ENCODE data around the gene RBBP6. TPM values are rescaled to one million over a fixed set of nuclear protein-coding genes. Genes with fewer than 3 reads are reported as not detected.

RBBP6 gene
- total and polyA plus RNA-seq, 9 of the 15 experiments (the other 6 are each of a cell fraction or from before 2014, with no cell fraction given) = 19.2 to 76.6 (median 42.7) TPM

DNA sequence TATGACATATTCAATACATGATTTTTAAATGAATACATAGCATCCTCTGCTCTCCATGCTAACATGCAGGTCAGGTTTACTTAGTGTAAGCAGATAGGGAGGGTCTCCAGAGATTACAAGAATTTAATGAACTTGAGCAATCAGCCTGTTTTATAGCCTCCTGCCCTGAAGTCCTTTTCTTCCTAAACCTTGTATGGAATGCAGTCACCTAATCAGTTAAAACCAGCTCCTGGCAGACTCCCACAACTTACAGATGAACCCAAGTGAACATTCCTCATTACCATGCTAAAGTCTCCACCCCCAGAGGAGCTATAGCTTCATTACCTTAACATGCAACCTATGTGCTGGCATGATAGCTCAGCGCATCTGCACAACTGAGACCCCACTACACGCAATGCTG, 48.5 kb upstream of the RBBP6 start:
- WGBS (ENCODE audit: insufficient coverage, low coverage, missing lambda C conversion rate) = 0% methylated on average over 2 of the region's 2 CpGs
- intact Hi-C loops (cut with micrococcal nuclease) = loop anchor here (10.0 kb wide), 1 partner anchor 156 kb away; no protein-coding TSS in a partner anchor
- Histone ChIP-seq H3K9ac (ENCODE audit: insufficient read depth in 1 of 2, low read depth in 2 of 2, low read length in 2 of 2) (no peak overlapping the region), H3K27me3 (ENCODE audit: control insufficient read depth in 2 of 2, insufficient read depth in 2 of 2, low read length in 2 of 2) (peaks cover 15 to 22% of the 10 kb centered on the region in 2 experiments), H3K4me2 (ENCODE audit: insufficient read depth, low read length) (no peak overlapping the region), H3K4me1 (replicated peaks in 1 of 2; ENCODE audit: control insufficient read depth in 2 of 2, insufficient read depth in 2 of 2, low read length in 2 of 2) (peaks cover 0 to 3% of the 10 kb centered on the region in 2 experiments; a peak in 1 of 5 replicates), H3K27ac (ENCODE audit: extremely low read depth, low read depth, low read length) (no peak overlapping the region), H2AFZ (ENCODE audit: low read depth, low read length) (no peak overlapping the region), H3K36me3 (ENCODE audit: control insufficient read depth, insufficient read depth, low read length) (no peaks in the 10 kb centered on the region), H3K4me3 (no peak overlapping the region), H3K79me2 (ENCODE audit: control insufficient read depth, insufficient read depth, low read length) (no peaks in the 10 kb centered on the region), H3K9me1 (ENCODE audit: control insufficient read depth, insufficient read depth, low read length) (no peaks in the 10 kb centered on the region), H4K20me1 (replicated peaks; ENCODE audit: control insufficient read depth, insufficient read depth, low read length) (no peaks in the 10 kb centered on the region; the same call in 1 of the 2 replicates), H3K9me3 (replicated peaks; ENCODE audit: control insufficient read depth, insufficient read depth, low read depth, low read length) (no peaks in the 10 kb centered on the region)
- FAIRE-seq (no peak), ATAC-seq (no peak), DNase-seq (ENCODE audit: extremely low read depth in 1 of 4, low spot score in 3 of 4) (no peak)
- no TSS peak for BruUV-seq (replicated peaks)
- CTCF ChIA-PET (ENCODE audit: low intra/inter-chr PET ratio) = no interaction called here
- TF ChIP-seq, protein P1, sequence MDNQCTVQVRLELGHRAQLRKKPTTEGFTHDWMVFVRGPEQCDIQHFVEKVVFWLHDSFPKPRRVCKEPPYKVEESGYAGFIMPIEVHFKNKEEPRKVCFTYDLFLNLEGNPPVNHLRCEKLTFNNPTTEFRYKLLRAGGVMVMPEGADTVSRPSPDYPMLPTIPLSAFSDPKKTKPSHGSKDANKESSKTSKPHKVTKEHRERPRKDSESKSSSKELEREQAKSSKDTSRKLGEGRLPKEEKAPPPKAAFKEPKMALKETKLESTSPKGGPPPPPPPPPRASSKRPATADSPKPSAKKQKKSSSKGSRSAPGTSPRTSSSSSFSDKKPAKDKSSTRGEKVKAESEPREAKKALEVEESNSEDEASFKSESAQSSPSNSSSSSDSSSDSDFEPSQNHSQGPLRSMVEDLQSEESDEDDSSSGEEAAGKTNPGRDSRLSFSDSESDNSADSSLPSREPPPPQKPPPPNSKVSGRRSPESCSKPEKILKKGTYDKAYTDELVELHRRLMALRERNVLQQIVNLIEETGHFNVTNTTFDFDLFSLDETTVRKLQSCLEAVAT (IDR thresholded peaks at IDR 0.05) = no peak
- TF ChIP-seq STAT5B (CRISPR knock-in tag; IDR thresholded peaks at IDR 0.05) (no peak), RFX7 (CRISPR knock-in tag; IDR thresholded peaks at IDR 0.05) (no peak), ZNF77 (CRISPR knock-in tag; IDR thresholded peaks at IDR 0.05) (no peak), TAF9B (IDR thresholded peaks at IDR 0.05; ENCODE audit: partially characterized antibody) (no peak), ZNF584 (CRISPR knock-in tag; IDR thresholded peaks at IDR 0.05; ENCODE audit: low read depth) (no peak), CHCHD3 (CRISPR knock-in tag; IDR thresholded peaks at IDR 0.05) (no peak), NCOA2 (IDR thresholded peaks at IDR 0.05; ENCODE audit: partially characterized antibody in 2 of 2) (no peak), HDAC1 (IDR thresholded peaks at IDR 0.05) (no peak), PTBP1 (IDR thresholded peaks at IDR 0.05; ENCODE audit: low read depth, low read length) (no peak), TCF7L2 (IDR thresholded peaks at IDR 0.05; ENCODE audit: low read depth, low read length) (no peak)
- TF ChIP-seq, protein P2, sequence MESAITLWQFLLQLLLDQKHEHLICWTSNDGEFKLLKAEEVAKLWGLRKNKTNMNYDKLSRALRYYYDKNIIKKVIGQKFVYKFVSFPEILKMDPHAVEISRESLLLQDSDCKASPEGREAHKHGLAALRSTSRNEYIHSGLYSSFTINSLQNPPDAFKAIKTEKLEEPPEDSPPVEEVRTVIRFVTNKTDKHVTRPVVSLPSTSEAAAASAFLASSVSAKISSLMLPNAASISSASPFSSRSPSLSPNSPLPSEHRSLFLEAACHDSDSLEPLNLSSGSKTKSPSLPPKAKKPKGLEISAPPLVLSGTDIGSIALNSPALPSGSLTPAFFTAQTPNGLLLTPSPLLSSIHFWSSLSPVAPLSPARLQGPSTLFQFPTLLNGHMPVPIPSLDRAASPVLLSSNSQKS (CRISPR knock-in tag; IDR thresholded peaks at IDR 0.05) = no peak
- POLR2A ChIA-PET = interaction anchor here (0.6 to 0.8 kb wide), 2 partner anchors 10 to 980 kb away, joined by 3 read pairs; partner anchors contain the start of gene GGA2
- in situ Hi-C loops (cut with MboI) = no loop called here
